HCT116 (cell line): ENCODE results near the gene RPL3. TPM values are rescaled to one million over a fixed set of nuclear protein-coding genes. Genes with fewer than 3 reads are reported as not detected.

Experiments used
- ATAC-seq: fragments of 200-7000 bp; cut with Tn5 transposase; 2 replicates; pipeline ENCODE4 v1.9.1; 2020; ENCODE audit warnings: mild to moderate bottlenecking, moderate library complexity
- BruUV-seq: library from RNA; stranded (reverse); fragments of 400-500 nt; replicated peaks from 2 replicates; lab custom pipeline; 2021; lab: Mats Ljungman, UMichigan
- CTCF ChIA-PET: fragments of 300-600 bp; sonication (Branson Sonifier 250); formaldehyde crosslinking; loops from one replicate; lab custom pipeline; 2021; ENCODE audit warnings: antibody characterized with exemption; lab: Charles Lee
- POLR2A ChIA-PET: fragments of 300-600, 350-600 bp; sonication (Branson Sonifier 250); formaldehyde crosslinking; loops from one replicate; lab custom pipeline; 2021; ENCODE audit warnings: antibody characterized with exemption; lab: Charles Lee
- RAD21 ChIA-PET, 2 experiments: fragments of 300-600 bp; sonication (Branson Sonifier 250); formaldehyde crosslinking; loops; one replicate each; lab custom pipeline; 2023; ENCODE audit warnings: low total read pairs in 2 of 2; ENCODE audit not compliant: uncharacterized antibody in 2 of 2, unreplicated experiment in 2 of 2, low non-redundant PET in 1 of 2; lab: Charles Lee
- DNase-seq: peaks from one replicate; pipeline ENCODE4 v3.0.0-alpha.2; 2010; ENCODE audit warnings: low read depth, low spot score
- H2AFZ ChIP-seq: fragments of 200-600 bp; shearing (Covaris generic), sonication (generic); 2 replicates; pipeline ENCODE4 v1.6.1; 2017; ENCODE audit warnings: low read depth, mixed run types, mixed read lengths, antibody characterized with exemption, low read length; ENCODE audit not compliant: poor library complexity, severe bottlenecking
- H3K27ac ChIP-seq: 2 replicates; pipeline ENCODE4 v1.5.1; 2012; ENCODE audit warnings: low read depth, low read length
- H3K27me3 ChIP-seq: fragments of 200-600 bp; sonication (generic); 2 replicates; pipeline ENCODE4 v1.6.1; 2016; ENCODE audit warnings: mixed run types, low read length, mixed read lengths; ENCODE audit not compliant: insufficient read depth
- H3K36me3 ChIP-seq, 2 experiments: fragments of 200-500 bp in 1 of 2; fragments of 200-600 bp in 1 of 2; sonication (Bioruptor generic) in 1 of 2; sonication (generic) in 1 of 2; 2 replicates each; pipeline versions ENCODE4 v1.5.1 to v1.6.1; 2014 to 2016; ENCODE audit warnings: low read length in 2 of 2, inconsistent platforms in 1 of 2, mixed read lengths in 1 of 2, mixed run types in 1 of 2; ENCODE audit not compliant: insufficient read depth in 2 of 2, control insufficient read depth in 1 of 2
- H3K4me1 ChIP-seq, 2 experiments: fragments of 200-600 bp in 1 of 2; sonication (generic) in 1 of 2; 2 replicates each; pipeline versions ENCODE4 v1.5.1 to v1.6.1; 2012 to 2017; ENCODE audit warnings: low read length in 2 of 2, inconsistent platforms in 1 of 2, mild to moderate bottlenecking in 1 of 2, mixed read lengths in 1 of 2, mixed run types in 1 of 2, moderate library complexity in 1 of 2; ENCODE audit not compliant: insufficient read depth in 2 of 2, control insufficient read depth in 1 of 2
- H3K4me2 ChIP-seq: fragments of 200-600 bp; sonication (generic); 2 replicates; pipeline ENCODE4 v1.6.1; 2017; ENCODE audit warnings: mixed run types, low read length, mixed read lengths
- H3K4me3 ChIP-seq, 2 experiments: fragments of 200-600 bp in 1 of 2; sonication (generic) in 1 of 2; replicated peaks in 1 of 2; 2 replicates each; pipeline ENCODE4 v1.5.1; 2011 to 2016; ENCODE audit warnings: low read length in 2 of 2, control low read depth in 1 of 2, low read depth in 1 of 2, mild to moderate bottlenecking in 1 of 2, mixed read lengths in 1 of 2, mixed run types in 1 of 2
- H3K79me2 ChIP-seq: fragments of 200-600 bp; sonication (generic); 2 replicates; pipeline ENCODE4 v1.6.1; 2017; ENCODE audit warnings: mild to moderate bottlenecking, mixed run types, low read length, moderate library complexity, mixed read lengths; ENCODE audit not compliant: insufficient read depth
- H3K9ac ChIP-seq: fragments of 200-600 bp; sonication (generic); 2 replicates; pipeline ENCODE4 v1.6.1; 2016; ENCODE audit warnings: low read length, mixed read lengths
- H3K9me2 ChIP-seq: fragments of 200-600 bp; sonication (generic), shearing (Covaris generic); 2 replicates; pipeline ENCODE4 v1.6.1; 2017; ENCODE audit warnings: mixed run types, mild to moderate bottlenecking, moderate library complexity; ENCODE audit not compliant: insufficient read depth
- H3K9me3 ChIP-seq, 2 experiments: fragments of 200-500 bp in 1 of 2; fragments of 200-600 bp in 1 of 2; sonication (Bioruptor generic) in 1 of 2; sonication (generic) in 1 of 2; 2 replicates each; pipeline ENCODE4 v1.6.1; 2014 to 2017; ENCODE audit warnings: low read length in 2 of 2, mixed read lengths in 2 of 2, inconsistent platforms in 1 of 2, low read depth in 1 of 2, mild to moderate bottlenecking in 1 of 2, mixed run types in 1 of 2, moderate library complexity in 1 of 2; ENCODE audit not compliant: control insufficient read depth in 1 of 2, insufficient read depth in 1 of 2
- H4K20me1 ChIP-seq: fragments of 200-600 bp; sonication (generic), shearing (Covaris generic); 2 replicates; pipeline ENCODE4 v1.6.1; 2017; ENCODE audit warnings: mixed run types, mild to moderate bottlenecking, moderate library complexity; ENCODE audit not compliant: insufficient read depth
- ATF3 ChIP-seq: IDR thresholded peaks from 2 replicates; pipeline ENCODE4 v1.6.1; 2012
- CBX3 ChIP-seq: IDR thresholded peaks from 2 replicates; pipeline ENCODE4 v1.6.1; 2012; ENCODE audit warnings: low read depth
- CEBPB ChIP-seq: IDR thresholded peaks from 2 replicates; pipeline ENCODE4 v1.6.1; 2012; ENCODE audit warnings: low read depth
- CTCF ChIP-seq, 3 experiments: fragments of 200-600 bp in 1 of 3; sonication (generic) in 1 of 3; IDR thresholded peaks in 2 of 3; conservative IDR thresholded peaks in 1 of 3; 2 replicates each; pipeline ENCODE4 v1.5.1; 2012 to 2017; ENCODE audit warnings: low read depth in 2 of 3, low read length in 2 of 3, antibody characterized with exemption in 1 of 3, borderline replicate concordance in 1 of 3, control low read depth in 1 of 3, mild to moderate bottlenecking in 1 of 3, mixed read lengths in 1 of 3, mixed run types in 1 of 3, moderate library complexity in 1 of 3; ENCODE audit not compliant: insufficient read depth in 1 of 3
- ELF1 ChIP-seq: IDR thresholded peaks from 2 replicates; pipeline ENCODE4 v1.6.1; 2012; ENCODE audit warnings: low read depth, borderline replicate concordance
- EZH2phosphoT487 ChIP-seq: fragments of 200-600 bp; IDR thresholded peaks from 2 replicates; pipeline ENCODE4 v1.6.1; 2018; ENCODE audit warnings: antibody characterized with exemption, borderline replicate concordance
- FOSL1 ChIP-seq: IDR thresholded peaks from 2 replicates; pipeline ENCODE4 v1.6.1; 2012; ENCODE audit warnings: low read depth
- JUND ChIP-seq: IDR thresholded peaks from 2 replicates; pipeline ENCODE4 v1.6.1; 2012
- MAX ChIP-seq: IDR thresholded peaks from 2 replicates; pipeline ENCODE4 v1.6.1; 2012
- POLR2A ChIP-seq: IDR thresholded peaks from 2 replicates; pipeline ENCODE4 v1.7.0; 2011; ENCODE audit warnings: borderline replicate concordance; ENCODE audit not compliant: insufficient read depth, insufficient read length; ENCODE audit errors: extremely low read depth
- POLR2AphosphoS5 ChIP-seq: IDR thresholded peaks from 2 replicates; pipeline ENCODE4 v1.6.1; 2011; ENCODE audit warnings: mild to moderate bottlenecking, low read depth, low read length, moderate library complexity
- RAD21 ChIP-seq: IDR thresholded peaks from 2 replicates; pipeline ENCODE4 v1.6.1; 2012; ENCODE audit warnings: low read depth, mild to moderate bottlenecking
- REST ChIP-seq: IDR thresholded peaks from 2 replicates; pipeline ENCODE4 v1.6.1; 2012; ENCODE audit warnings: low read depth
- SIN3A ChIP-seq: IDR thresholded peaks from 2 replicates; pipeline ENCODE4 v1.6.1; 2012; ENCODE audit warnings: low read depth
- SP1 ChIP-seq: IDR thresholded peaks from 2 replicates; pipeline ENCODE4 v1.6.1; 2012; ENCODE audit warnings: low read depth
- SRF ChIP-seq: IDR thresholded peaks from 2 replicates; pipeline ENCODE4 v1.6.1; 2012; ENCODE audit warnings: low read depth
- TCF7L2 ChIP-seq: IDR thresholded peaks from 2 replicates; pipeline ENCODE4 v1.7.0; 2011; ENCODE audit warnings: borderline replicate concordance, inconsistent platforms; ENCODE audit not compliant: insufficient read depth, insufficient read length; ENCODE audit errors: extremely low read depth
- YY1 ChIP-seq: IDR thresholded peaks from 2 replicates; pipeline ENCODE4 v1.6.1; 2011; ENCODE audit warnings: low read length, low read depth, moderate library complexity, mild to moderate bottlenecking; ENCODE audit not compliant: insufficient replicate concordance; ENCODE audit errors: extremely low read depth
- ZBTB33 ChIP-seq: IDR thresholded peaks from 2 replicates; pipeline ENCODE4 v1.6.1; 2011; ENCODE audit warnings: mild to moderate bottlenecking, low read length, moderate library complexity; ENCODE audit not compliant: insufficient replicate concordance; ENCODE audit errors: extremely low read depth
- ZFX ChIP-seq: fragments of 450-650 bp; IDR thresholded peaks from 2 replicates; pipeline ENCODE4 v1.6.1; 2017
- intact Hi-C: fragments of 100-400 bp; cut with micrococcal nuclease; formaldehyde crosslinking; loops from 2 replicates; pipeline ENCODE4 v1.10.0; 2022
- total RNA-seq: library from RNA; stranded (reverse); gene quantifications from one replicate; pipeline ENCODE4 v1.2.1, GENCODE V29; 2021; ENCODE audit not compliant: unreplicated experiment

Gene RPL3
- total RNA-seq, 1 experiment from 2014 or later = 2,966 TPM

GRCh38 chr22:39332441-39333064 lies 13.1 kb upstream of the RPL3 start:
- Histone ChIP-seq H3K4me1 (peaks cover 0 to 6% of the 10 kb centered on the region in 2 experiments; a peak in 2 of 4 replicates), H3K27me3 (no peaks in the 10 kb centered on the region), H3K4me3 (no peak overlapping the region), H3K9ac (no peak overlapping the region), H3K9me2 (no peaks in the 10 kb centered on the region), H2AFZ (no peak overlapping the region), H3K9me3 (no peaks in the 10 kb centered on the region), H3K79me2 (no peaks in the 10 kb centered on the region), H3K27ac (no peak overlapping the region), H3K36me3 (no peaks in the 10 kb centered on the region), H4K20me1 (no peaks in the 10 kb centered on the region), H3K4me2 (no peak overlapping the region)
- BruUV-seq = no TSS peak
- no peak for DNase-seq
- ATAC-seq = no peak
- ChIA-PET POLR2A (interaction anchor here (1.7 to 3.6 kb wide), 3 partner anchors 10 to 13 kb away, joined by 3 to 88 read pairs (median 7); partner anchors contain the start of gene RPL3), CTCF (interaction anchor here (0.6 to 3.8 kb wide), 3 partner anchors 11 to 108 kb away, joined by 4 to 49 read pairs (median 21); partner anchors contain the start of gene RPL3), RAD21 (no interaction called here)
- TF ChIP-seq CEBPB (no peak), TCF7L2 (no peak), RAD21 (no peak), ATF3 (no peak), CTCF (IDR thresholded peaks at IDR 0.05 in 2 of 3, conservative IDR thresholded peaks at IDR 0.05 in 1 of 3; ENCODE audit: borderline replicate concordance in 1 of 3, insufficient read depth in 1 of 3, low read depth in 2 of 3, low read length in 2 of 3) (no peak), REST (no peak), EZH2phosphoT487 (no peak), CBX3 (no peak), SRF (no peak), POLR2AphosphoS5 (no peak), ZBTB33 (no peak), ZFX (no peak), YY1 (no peak), SP1 (no peak), POLR2A (no peak), SIN3A (no peak), FOSL1 (no peak), ELF1 (no peak), JUND (no peak), MAX (no peak)
- intact Hi-C loops = no loop called here
